Uterus (tissue), 2 donors: ENCODE results near the gene FRMPD2.

Experiments used
- CTCF ChIP-seq, 4 experiments: fragments of 200-600 bp in 2 of 4; fragments of 450-650 bp in 2 of 4; sonication (generic) in 2 of 4; IDR thresholded peaks; one replicate each; pipeline ENCODE4 v1.5.1; 2016 to 2019; ENCODE audit warnings: antibody characterized with exemption in 4 of 4, mild to moderate bottlenecking in 2 of 4, moderate library complexity in 1 of 4
- POLR2A ChIP-seq, 2 donors: fragments of 450-650 bp; IDR thresholded peaks; one replicate each; pipeline ENCODE4 v1.6.1; 2016; ENCODE audit warnings: antibody characterized with exemption in 2 of 2, mild to moderate bottlenecking in 1 of 2, moderate library complexity in 1 of 2

DNA sequence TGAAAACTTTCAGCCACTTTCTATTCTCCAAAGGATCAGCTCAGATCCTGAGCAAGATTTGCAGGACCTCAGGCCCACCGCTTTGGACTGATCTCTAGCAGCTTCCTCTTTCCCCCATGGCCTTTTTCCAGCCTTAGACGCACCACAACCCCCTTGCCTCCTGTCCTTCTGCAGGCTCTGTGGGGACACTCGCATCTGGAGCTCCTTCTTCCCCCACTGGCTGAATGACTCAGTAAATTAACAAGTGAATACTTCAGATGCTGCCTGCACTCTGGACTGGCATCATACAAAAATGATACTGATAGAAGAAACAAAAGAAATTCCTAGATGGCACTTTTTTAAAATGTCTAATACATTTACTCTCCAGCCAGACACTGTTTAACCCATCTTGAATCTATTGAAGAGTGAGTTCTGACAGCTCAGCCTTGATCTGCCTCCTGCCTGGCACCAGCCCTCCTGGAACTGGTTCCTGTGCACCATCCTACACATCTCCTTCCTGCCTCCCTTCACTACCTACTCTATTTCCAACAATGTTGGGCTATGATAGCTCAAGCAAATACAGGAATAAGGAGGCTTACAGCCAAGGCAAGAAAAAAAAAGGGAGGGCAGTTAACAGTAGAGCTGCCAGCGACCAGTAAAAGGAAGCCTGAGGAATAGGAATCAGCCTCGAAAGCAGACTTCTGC lies 3.3 kb downstream of the FRMPD2 start:
- TF ChIP-seq CTCF (IDR thresholded peaks at IDR 0.05) (no peak), POLR2A (IDR thresholded peaks at IDR 0.05) (no peak)
